Liver (tissue), 9 donors: ENCODE results near the gene SYCE3. TPM values are rescaled to one million over a fixed set of nuclear protein-coding genes. Genes with fewer than 3 reads are reported as not detected.

ENCODE experiments used
- DNase-seq: peaks from one replicate; pipeline ENCODE4 v3.0.0-alpha.2; 2017; ENCODE audit warnings: low spot score
- H3K27ac ChIP-seq, 2 donors: one replicate each; pipeline ENCODE4 v1.7.0; 2013; ENCODE audit warnings: inconsistent platforms in 2 of 2, low read length in 2 of 2, control low read depth in 1 of 2, low read depth in 1 of 2, mild to moderate bottlenecking in 1 of 2
- H3K27me3 ChIP-seq, 4 donors: one replicate each; pipeline versions ENCODE4 v1.6.1 to v1.7.0; 2013; ENCODE audit warnings: low read length in 3 of 4, inconsistent platforms in 1 of 4, mild to moderate bottlenecking in 1 of 4, moderate library complexity in 1 of 4; ENCODE audit not compliant: control insufficient read depth in 4 of 4, insufficient read depth in 4 of 4
- H3K36me3 ChIP-seq, 4 donors: one replicate each; pipeline versions ENCODE4 v1.6.1 to v1.7.0; 2013; ENCODE audit warnings: low read length in 3 of 4, mild to moderate bottlenecking in 3 of 4, low read depth in 1 of 4, moderate library complexity in 1 of 4; ENCODE audit not compliant: control insufficient read depth in 4 of 4, insufficient read depth in 3 of 4
- H3K4me1 ChIP-seq, 4 donors: one replicate each; pipeline versions ENCODE4 v1.6.1 to v1.7.0; 2013; ENCODE audit warnings: low read length in 3 of 4, mild to moderate bottlenecking in 3 of 4, moderate library complexity in 1 of 4; ENCODE audit not compliant: control insufficient read depth in 4 of 4, insufficient read depth in 4 of 4
- H3K4me3 ChIP-seq, 3 donors: one replicate each; pipeline versions ENCODE4 v1.6.1 to v1.7.0; 2013; ENCODE audit warnings: low read length in 3 of 3, control low read depth in 1 of 3, low read depth in 1 of 3, mild to moderate bottlenecking in 1 of 3
- H3K9ac ChIP-seq, 2 donors: one replicate each; pipeline ENCODE4 v1.7.0; 2013; ENCODE audit warnings: low read length in 2 of 2, mild to moderate bottlenecking in 2 of 2, moderate library complexity in 2 of 2, control low read depth in 1 of 2, low read depth in 1 of 2
- H3K9me3 ChIP-seq, 4 donors: one replicate each; pipeline versions ENCODE4 v1.6.1 to v1.7.0; 2013; ENCODE audit warnings: low read length in 3 of 4; ENCODE audit not compliant: control insufficient read depth in 4 of 4
- EGR1 ChIP-seq, 2 donors: IDR thresholded peaks; 2 replicates each; pipeline ENCODE4 v1.6.1; 2016 to 2018; ENCODE audit warnings: antibody characterized with exemption in 2 of 2, low read depth in 2 of 2
- FOXA2 ChIP-seq: IDR thresholded peaks from 2 replicates; pipeline ENCODE4 v1.6.1; 2016; ENCODE audit warnings: antibody characterized with exemption
- GABPA ChIP-seq, 2 donors: IDR thresholded peaks in 1 of 2; conservative IDR thresholded peaks in 1 of 2; 2 replicates each; pipeline ENCODE4 v1.6.1; 2016; ENCODE audit warnings: antibody characterized with exemption in 2 of 2, mild to moderate bottlenecking in 1 of 2, moderate library complexity in 1 of 2
- HNF4A ChIP-seq, 2 donors: conservative IDR thresholded peaks; 2 replicates each; pipeline ENCODE4 v1.6.1; 2016; ENCODE audit warnings: antibody characterized with exemption in 2 of 2, mild to moderate bottlenecking in 2 of 2
- HNF4G ChIP-seq: IDR thresholded peaks from 2 replicates; pipeline ENCODE4 v1.6.1; 2016; ENCODE audit warnings: antibody characterized with exemption
- JUND ChIP-seq, 2 donors: IDR thresholded peaks; 2 replicates each; pipeline ENCODE4 v1.6.1; 2016; ENCODE audit warnings: antibody characterized with exemption in 2 of 2
- NR2F2 ChIP-seq: IDR thresholded peaks from 2 replicates; pipeline ENCODE4 v1.6.1; 2016; ENCODE audit warnings: antibody characterized with exemption
- RAD21 ChIP-seq, 2 donors: IDR thresholded peaks; 2 replicates each; pipeline ENCODE4 v1.6.1; 2016; ENCODE audit warnings: antibody characterized with exemption in 2 of 2, mild to moderate bottlenecking in 2 of 2
- TAF1 ChIP-seq: conservative IDR thresholded peaks from 2 replicates; pipeline ENCODE4 v1.6.1; 2016; ENCODE audit warnings: antibody characterized with exemption, mild to moderate bottlenecking
- WGBS: extraction: QIAGEN DNeasy Blood & Tissue Kit; methylation state at CpG from one replicate; pipeline ENCODE4 v1.1.7; 2013; 5-methylcytosine and 5-hydroxymethylcytosine counted together
- polyA plus RNA-seq, 2 donors: library from polyadenylated mRNA; stranded (reverse) in 1 of 2; unstranded in 1 of 2; fragments of 200-250 nt in 1 of 2; fragments of >200 nt in 1 of 2; fragmentation: Nextera tagmentation in 1 of 2; extraction: Ambion mirVana in 1 of 2; gene quantifications; one replicate each; pipeline versions ENCODE4 v1.2.1 to v1.2.3, GENCODE V29; 2013 to 2015
- total RNA-seq, 2 donors: library from RNA; depleted of rRNA; stranded (reverse); fragments of >200 nt; gene quantifications; one replicate each; pipeline ENCODE4 v1.2.3, GENCODE V29; 2014
- TF ChIP-seq, protein P1 (sequence below): IDR thresholded peaks from 2 replicates; pipeline ENCODE4 v1.6.1; 2016; ENCODE audit warnings: antibody characterized with exemption
- TF ChIP-seq, protein P2 (sequence below): fragments of 150-350 bp; IDR thresholded peaks from 2 replicates; pipeline ENCODE4 v1.5.1; 2017; ENCODE audit warnings: improper control_type of control experiment, low read depth, low read length; ENCODE audit not compliant: missing input control
- TF ChIP-seq, protein P3 (sequence below): IDR thresholded peaks from 2 replicates; pipeline ENCODE4 v1.6.1; 2016; ENCODE audit warnings: antibody characterized with exemption
- TF ChIP-seq, protein P4 (sequence below): IDR thresholded peaks from 2 replicates; pipeline ENCODE4 v1.6.1; 2016; ENCODE audit warnings: antibody characterized with exemption
- donor health status: healthy.
- donor health status: healthy.
- donor health status: healthy.
- donor health status: healthy.
- donor health status: healthy.

The SYCE3 gene
- total and polyA plus RNA-seq, 4 donors, result 0.45 to 2.2 TPM; not detected in 2

DNA sequence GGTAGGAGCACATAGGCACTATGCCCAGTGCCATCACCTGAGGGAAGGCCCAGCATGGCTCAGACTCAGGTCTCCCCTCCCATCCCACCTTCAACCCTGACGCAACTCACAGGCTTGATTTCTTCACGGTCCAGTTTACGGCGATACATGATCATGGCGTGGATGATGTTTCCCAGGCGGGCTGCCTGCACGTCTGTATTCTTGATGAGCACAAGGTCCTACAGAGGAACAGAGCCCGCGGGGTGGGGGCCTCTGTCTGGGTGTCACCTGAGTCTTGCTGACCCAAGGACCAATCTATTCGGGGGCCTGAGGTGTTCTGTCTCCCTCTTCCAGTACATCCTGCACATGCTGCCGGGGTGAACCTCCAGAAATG, 11.7 kb upstream of the SYCE3 start:
- no peak overlapping the region for H3K4me3 ChIP-seq
- 93% methylated on average over 11 of the region's 11 CpGs for WGBS
- DNase-seq, result no peak
- peaks cover 0 to 13% (median under 1%) of the 10 kb centered on the region in 4 donors for H3K36me3 ChIP-seq
- H3K4me1 ChIP-seq, result peaks cover 8 to 26% (median 20%) of the 10 kb centered on the region in 4 donors
- no peaks in the 10 kb centered on the region for H3K9me3 ChIP-seq
- TF ChIP-seq TAF1 (no peak), JUND (IDR thresholded peaks at IDR 0.05) (no peak)
- TF ChIP-seq, protein P1, sequence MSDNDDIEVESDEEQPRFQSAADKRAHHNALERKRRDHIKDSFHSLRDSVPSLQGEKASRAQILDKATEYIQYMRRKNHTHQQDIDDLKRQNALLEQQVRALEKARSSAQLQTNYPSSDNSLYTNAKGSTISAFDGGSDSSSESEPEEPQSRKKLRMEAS, result no peak
- no peak overlapping the region for H3K27ac ChIP-seq
- no peaks in the 10 kb centered on the region for H3K27me3 ChIP-seq
- no peak overlapping the region for H3K9ac ChIP-seq

DNA sequence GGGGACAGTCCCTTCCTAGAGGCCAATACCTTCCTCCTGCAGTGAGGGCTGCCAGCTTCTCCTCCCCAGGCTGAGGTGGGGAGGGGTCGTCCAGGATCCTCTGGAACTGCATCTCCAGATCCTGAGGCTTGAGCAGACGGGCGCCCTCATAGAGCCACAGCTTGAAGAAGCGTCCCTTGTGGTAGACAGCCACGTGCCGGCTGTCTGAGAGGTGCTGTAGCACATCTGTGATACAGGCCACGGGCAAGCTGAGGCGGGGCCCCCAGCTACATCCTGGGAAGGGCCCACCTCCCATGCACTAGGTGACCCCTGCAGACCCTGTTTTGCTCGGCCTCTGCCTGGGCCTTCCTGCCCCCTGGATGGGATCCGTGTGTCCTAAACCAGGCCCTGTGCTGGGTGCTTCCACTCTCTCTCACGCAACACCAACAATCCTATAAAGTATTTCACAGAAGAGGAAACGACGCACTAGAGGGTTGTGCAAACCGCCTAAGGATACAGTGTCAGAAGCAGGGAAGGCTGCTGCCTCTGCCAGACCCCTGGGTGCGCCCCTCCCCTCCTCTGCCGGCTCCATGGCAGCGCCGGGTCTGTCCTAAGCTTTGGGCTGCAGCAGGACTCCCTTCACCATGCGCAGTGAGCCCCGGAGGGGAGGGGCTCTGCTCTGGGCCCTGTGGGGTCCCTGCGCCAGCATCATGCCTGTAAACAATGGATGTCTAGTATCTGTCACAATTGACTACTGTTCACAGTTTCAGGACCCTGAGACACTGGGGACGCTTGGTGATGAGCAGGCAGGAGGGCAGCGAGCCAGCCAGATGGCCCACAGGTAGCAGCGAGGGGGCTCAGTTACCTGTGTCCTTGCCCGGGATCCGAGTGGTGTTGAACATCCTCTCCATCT, 11.0 kb upstream of the SYCE3 start:
- WGBS, result 93% methylated on average over 26 of the region's 26 CpGs
- no peak overlapping the region for H3K9ac ChIP-seq

More for the DNA sequence above, 11.0 kb upstream of the SYCE3 start:
- Histone ChIP-seq H3K36me3 (peaks cover 0 to 17% (median 0%) of the 10 kb centered on the region in 4 donors), H3K27ac (no peak overlapping the region), H3K27me3 (no peaks in the 10 kb centered on the region), H3K9me3 (no peaks in the 10 kb centered on the region), H3K4me1 (peaks cover 10 to 31% (median 22%) of the 10 kb centered on the region in 4 donors), H3K4me3 (no peak overlapping the region)
- DNase-seq, result no peak
- TF ChIP-seq EGR1 (IDR thresholded peaks at IDR 0.05; ENCODE audit: low read depth in 2 of 2) (no peak), GABPA (IDR thresholded peaks at IDR 0.05 in 1 of 2, conservative IDR thresholded peaks at IDR 0.05 in 1 of 2) (no peak), FOXA2 (no peak), TAF1 (no peak), NR2F2 (no peak), HNF4A (conservative IDR thresholded peaks at IDR 0.05) (no peak), HNF4G (no peak), JUND (IDR thresholded peaks at IDR 0.05) (no peak), RAD21 (IDR thresholded peaks at IDR 0.05) (no peak)
- TF ChIP-seq, protein P2, sequence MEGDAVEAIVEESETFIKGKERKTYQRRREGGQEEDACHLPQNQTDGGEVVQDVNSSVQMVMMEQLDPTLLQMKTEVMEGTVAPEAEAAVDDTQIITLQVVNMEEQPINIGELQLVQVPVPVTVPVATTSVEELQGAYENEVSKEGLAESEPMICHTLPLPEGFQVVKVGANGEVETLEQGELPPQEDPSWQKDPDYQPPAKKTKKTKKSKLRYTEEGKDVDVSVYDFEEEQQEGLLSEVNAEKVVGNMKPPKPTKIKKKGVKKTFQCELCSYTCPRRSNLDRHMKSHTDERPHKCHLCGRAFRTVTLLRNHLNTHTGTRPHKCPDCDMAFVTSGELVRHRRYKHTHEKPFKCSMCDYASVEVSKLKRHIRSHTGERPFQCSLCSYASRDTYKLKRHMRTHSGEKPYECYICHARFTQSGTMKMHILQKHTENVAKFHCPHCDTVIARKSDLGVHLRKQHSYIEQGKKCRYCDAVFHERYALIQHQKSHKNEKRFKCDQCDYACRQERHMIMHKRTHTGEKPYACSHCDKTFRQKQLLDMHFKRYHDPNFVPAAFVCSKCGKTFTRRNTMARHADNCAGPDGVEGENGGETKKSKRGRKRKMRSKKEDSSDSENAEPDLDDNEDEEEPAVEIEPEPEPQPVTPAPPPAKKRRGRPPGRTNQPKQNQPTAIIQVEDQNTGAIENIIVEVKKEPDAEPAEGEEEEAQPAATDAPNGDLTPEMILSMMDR, result no peak
- TF ChIP-seq, protein P3, sequence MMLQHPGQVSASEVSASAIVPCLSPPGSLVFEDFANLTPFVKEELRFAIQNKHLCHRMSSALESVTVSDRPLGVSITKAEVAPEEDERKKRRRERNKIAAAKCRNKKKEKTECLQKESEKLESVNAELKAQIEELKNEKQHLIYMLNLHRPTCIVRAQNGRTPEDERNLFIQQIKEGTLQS, result no peak
- TF ChIP-seq, protein P4, sequence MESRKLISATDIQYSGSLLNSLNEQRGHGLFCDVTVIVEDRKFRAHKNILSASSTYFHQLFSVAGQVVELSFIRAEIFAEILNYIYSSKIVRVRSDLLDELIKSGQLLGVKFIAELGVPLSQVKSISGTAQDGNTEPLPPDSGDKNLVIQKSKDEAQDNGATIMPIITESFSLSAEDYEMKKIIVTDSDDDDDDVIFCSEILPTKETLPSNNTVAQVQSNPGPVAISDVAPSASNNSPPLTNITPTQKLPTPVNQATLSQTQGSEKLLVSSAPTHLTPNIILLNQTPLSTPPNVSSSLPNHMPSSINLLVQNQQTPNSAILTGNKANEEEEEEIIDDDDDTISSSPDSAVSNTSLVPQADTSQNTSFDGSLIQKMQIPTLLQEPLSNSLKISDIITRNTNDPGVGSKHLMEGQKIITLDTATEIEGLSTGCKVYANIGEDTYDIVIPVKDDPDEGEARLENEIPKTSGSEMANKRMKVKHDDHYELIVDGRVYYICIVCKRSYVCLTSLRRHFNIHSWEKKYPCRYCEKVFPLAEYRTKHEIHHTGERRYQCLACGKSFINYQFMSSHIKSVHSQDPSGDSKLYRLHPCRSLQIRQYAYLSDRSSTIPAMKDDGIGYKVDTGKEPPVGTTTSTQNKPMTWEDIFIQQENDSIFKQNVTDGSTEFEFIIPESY, result no peak
- TF ChIP-seq, protein P1, result no peak
